Activated naive CD8-positive, alpha-beta T cell treated with anti-CD3 and anti-CD28 coated beads, Interleukin-2, amount 50 U/mL, for 24 hours (primary cell): ENCODE data around the gene THPO.

ENCODE experiments used
- ATAC-seq: fragments of 150-1000 bp; cut with Tn5 transposase; one replicate; pipeline ENCODE4 v1.10.0; 2021
- DNase-seq: peaks from one replicate; pipeline ENCODE4 v3.0.0; 2021
- H3K27ac Mint-ChIP-seq: one replicate; pipeline ENCODE4 v1.8.0; 2021; ENCODE audit warnings: mild to moderate bottlenecking, mixed read lengths
- H3K27me3 Mint-ChIP-seq: one replicate; pipeline ENCODE4 v1.8.0; 2021; ENCODE audit warnings: mixed read lengths
- H3K36me3 Mint-ChIP-seq: one replicate; pipeline ENCODE4 v1.8.0; 2021; ENCODE audit warnings: low read depth, mixed read lengths
- H3K4me1 Mint-ChIP-seq: one replicate; pipeline ENCODE4 v1.8.0; 2021; ENCODE audit warnings: mixed read lengths
- H3K4me3 Mint-ChIP-seq: one replicate; pipeline ENCODE4 v1.8.0; 2021; ENCODE audit warnings: mild to moderate bottlenecking, moderate library complexity, mixed read lengths
- H3K9me3 Mint-ChIP-seq: one replicate; pipeline ENCODE4 v1.8.0; 2021; ENCODE audit warnings: mixed read lengths

Gene THPO

GRCh38 chr3:184389935-184390528 lies 12.0 kb upstream of the THPO start:
- no peaks in the 10 kb centered on the region for H3K4me1 Mint-ChIP-seq
- DNase-seq (no peak), ATAC-seq (no peak)
- H3K36me3 Mint-ChIP-seq: no peaks in the 10 kb centered on the region
- H3K27me3 Mint-ChIP-seq: peaks cover 23% of the 10 kb centered on the region
- H3K27ac Mint-ChIP-seq: no peak overlapping the region
- no peaks in the 10 kb centered on the region for H3K9me3 Mint-ChIP-seq
- H3K4me3 Mint-ChIP-seq: no peak overlapping the region

- H3K4me1 Mint-ChIP-seq: no peaks in the 10 kb centered on the region
- H3K36me3 Mint-ChIP-seq: no peaks in the 10 kb centered on the region
- no peak overlapping the region for H3K27ac Mint-ChIP-seq
- peaks cover 23% of the 10 kb centered on the region for H3K27me3 Mint-ChIP-seq
- ATAC-seq (no peak), DNase-seq (no peak)
- no peak overlapping the region for H3K4me3 Mint-ChIP-seq
- H3K9me3 Mint-ChIP-seq: no peaks in the 10 kb centered on the region
Observed at GRCh38 chr3:184389384-184389783, 11.4 kb upstream of the THPO start.

DNA sequence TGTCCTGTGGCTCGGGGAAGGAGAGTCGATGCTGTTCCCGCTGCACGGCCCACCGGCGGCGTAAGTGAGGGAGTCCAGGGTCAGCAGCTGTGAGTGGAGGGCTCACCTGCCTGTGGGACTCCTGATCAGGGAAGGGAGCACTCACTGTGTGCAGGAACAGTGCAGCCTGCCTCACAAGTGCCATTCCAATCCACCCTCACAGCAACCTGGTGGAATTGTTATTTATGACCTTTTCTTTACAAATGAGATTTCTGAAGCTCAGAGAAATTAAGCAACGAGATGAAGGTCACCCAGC lies 10.9 kb upstream of the THPO start:
- DNase-seq: no peak
- Mint-ChIP-seq H3K27ac (no peak overlapping the region), H3K9me3 (no peaks in the 10 kb centered on the region), H3K4me3 (no peak overlapping the region), H3K4me1 (no peaks in the 10 kb centered on the region), H3K36me3 (no peaks in the 10 kb centered on the region), H3K27me3 (peaks cover 23% of the 10 kb centered on the region)
- ATAC-seq: no peak

GRCh38 chr3:184388164-184388935 lies 10.3 kb upstream of the THPO start:
- no peaks in the 10 kb centered on the region for H3K36me3 Mint-ChIP-seq
- H3K9me3 Mint-ChIP-seq: no peaks in the 10 kb centered on the region
- no peak overlapping the region for H3K4me3 Mint-ChIP-seq
- no peak for ATAC-seq
- H3K27ac Mint-ChIP-seq: no peak overlapping the region
- no peak for DNase-seq
- H3K4me1 Mint-ChIP-seq: no peaks in the 10 kb centered on the region
- H3K27me3 Mint-ChIP-seq: peaks cover 23% of the 10 kb centered on the region

- Mint-ChIP-seq H3K36me3 (no peaks in the 10 kb centered on the region), H3K27me3 (peaks cover 31% of the 10 kb centered on the region), H3K27ac (no peak overlapping the region)
Observed at GRCh38 chr3:184387174-184387714, 9.2 kb upstream of the THPO start.

DNA sequence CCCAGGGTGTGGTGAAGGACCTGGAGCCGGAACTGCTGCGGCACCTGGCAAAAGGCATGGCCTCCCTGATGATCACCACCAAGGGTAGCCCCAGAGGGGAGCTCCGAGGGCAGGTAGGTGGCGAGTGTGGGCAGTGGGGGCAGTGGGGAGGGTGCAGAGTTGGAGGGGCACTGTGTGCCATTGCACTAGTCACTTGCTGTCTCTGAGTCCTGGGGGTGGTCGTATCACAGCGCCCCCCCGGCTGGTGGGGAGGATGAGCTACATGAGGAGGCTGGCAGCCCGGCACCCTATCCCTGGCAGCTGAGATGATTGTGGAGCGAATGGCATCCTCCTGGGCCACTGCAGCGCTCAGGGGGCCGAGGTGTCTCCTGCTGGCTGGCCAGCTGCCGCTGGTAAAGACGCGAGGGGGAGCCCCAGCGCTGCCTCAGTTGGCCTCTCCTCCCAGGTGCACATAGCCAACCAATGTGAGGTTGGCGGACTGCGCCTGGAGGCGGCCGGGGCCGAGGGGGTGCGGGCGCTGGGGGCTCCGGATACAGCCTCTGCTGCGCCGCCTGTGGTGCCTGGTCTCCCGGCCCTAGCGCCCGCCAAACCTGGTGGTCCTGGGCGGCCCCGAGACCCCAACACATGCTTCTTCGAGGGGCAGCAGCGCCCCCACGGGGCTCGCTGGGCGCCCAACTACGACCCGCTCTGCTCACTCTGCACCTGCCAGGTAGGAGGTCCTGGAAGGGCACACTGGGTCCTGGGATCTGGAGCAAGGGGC lies 8.2 kb upstream of the THPO start:
- no peaks in the 10 kb centered on the region for H3K9me3 Mint-ChIP-seq
- no peak for DNase-seq
- H3K27me3 Mint-ChIP-seq: peaks cover 36% of the 10 kb centered on the region
- no peaks in the 10 kb centered on the region for H3K36me3 Mint-ChIP-seq
- no peak overlapping the region for H3K4me3 Mint-ChIP-seq
- H3K4me1 Mint-ChIP-seq: no peaks in the 10 kb centered on the region
- no peak for ATAC-seq
- H3K27ac Mint-ChIP-seq: no peak overlapping the region

More at GRCh38 chr3:184387174-184387714, 9.2 kb upstream of the THPO start:
- Mint-ChIP-seq H3K9me3 (no peaks in the 10 kb centered on the region), H3K4me1 (no peaks in the 10 kb centered on the region), H3K4me3 (no peak overlapping the region)
- no peak for DNase-seq
- no peak for ATAC-seq

DNA sequence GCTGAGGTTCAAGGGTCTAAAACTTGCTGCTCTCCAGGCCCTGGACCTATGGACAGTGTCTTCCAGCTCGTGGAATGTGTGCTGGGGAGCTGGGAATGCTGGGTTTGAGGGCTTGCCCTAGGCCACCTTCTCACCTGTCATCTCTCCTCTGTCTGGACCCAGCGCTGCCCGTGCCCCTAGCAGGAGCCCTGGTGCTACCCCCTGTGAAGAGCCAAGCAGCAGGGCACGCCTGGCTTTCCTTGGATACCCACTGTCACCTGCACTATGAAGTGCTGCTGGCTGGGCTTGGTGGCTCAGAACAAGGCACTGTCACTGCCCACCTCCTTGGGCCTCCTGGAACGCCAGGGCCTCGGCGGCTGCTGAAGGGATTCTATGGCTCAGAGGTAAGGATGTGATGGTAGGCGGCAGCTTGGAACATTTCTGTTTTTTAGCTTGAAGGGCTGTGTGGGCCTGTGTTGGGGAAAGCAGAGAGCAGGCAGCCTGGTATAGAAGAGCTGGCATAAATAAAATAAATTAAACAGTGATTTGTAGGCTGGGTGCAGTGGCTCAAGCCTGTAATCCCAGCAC lies 6.9 kb upstream of the THPO start:
- Mint-ChIP-seq H3K9me3 (no peaks in the 10 kb centered on the region), H3K4me3 (no peak overlapping the region), H3K4me1 (peaks cover 2% of the 10 kb centered on the region), H3K36me3 (no peaks in the 10 kb centered on the region), H3K27me3 (peaks cover 39% of the 10 kb centered on the region), H3K27ac (no peak overlapping the region)
- ATAC-seq (no peak), DNase-seq (no peak)

DNA sequence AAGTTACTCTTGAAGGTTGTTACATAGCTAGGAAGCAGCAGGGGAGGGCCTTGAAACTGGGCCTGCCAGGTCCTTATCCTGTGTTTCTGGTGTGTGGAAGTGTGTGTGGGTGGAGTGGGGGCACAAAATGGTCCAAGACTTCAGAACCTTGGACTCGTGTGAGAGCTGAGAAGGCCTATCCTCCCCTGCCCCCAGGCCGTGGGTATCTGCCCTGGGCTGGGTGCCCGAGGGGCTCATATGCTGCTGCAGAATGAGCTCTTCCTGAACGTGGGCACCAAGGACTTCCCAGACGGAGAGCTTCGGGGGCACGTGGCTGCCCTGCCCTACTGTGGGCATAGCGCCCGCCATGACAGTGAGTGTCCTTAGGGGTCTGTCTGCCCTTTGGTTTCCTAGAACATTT lies 6.3 kb upstream of the THPO start:
- no peak overlapping the region for H3K27ac Mint-ChIP-seq
- no peak overlapping the region for H3K4me3 Mint-ChIP-seq

GRCh38 chr3:184383033-184383740 lies 5.2 kb upstream of the THPO start:
- Mint-ChIP-seq H3K4me1 (peaks cover 4% of the 10 kb centered on the region), H3K4me3 (no peak overlapping the region), H3K27ac (no peak overlapping the region), H3K27me3 (peaks cover 45% of the 10 kb centered on the region), H3K9me3 (no peaks in the 10 kb centered on the region), H3K36me3 (no peaks in the 10 kb centered on the region)
- DNase-seq (no peak), ATAC-seq (no peak)

More for the DNA sequence above, 6.3 kb upstream of the THPO start:
- DNase-seq: no peak
- Mint-ChIP-seq H3K4me1 (peaks cover 2% of the 10 kb centered on the region), H3K36me3 (no peaks in the 10 kb centered on the region), H3K9me3 (no peaks in the 10 kb centered on the region), H3K27me3 (peaks cover 38% of the 10 kb centered on the region)
- no peak for ATAC-seq

- no peaks in the 10 kb centered on the region for H3K9me3 Mint-ChIP-seq
- H3K27ac Mint-ChIP-seq: no peak overlapping the region
- DNase-seq (no peak), ATAC-seq (no peak)
- peaks cover 6% of the 10 kb centered on the region for H3K4me1 Mint-ChIP-seq
- H3K4me3 Mint-ChIP-seq: no peak overlapping the region
- no peaks in the 10 kb centered on the region for H3K36me3 Mint-ChIP-seq
- H3K27me3 Mint-ChIP-seq: peaks cover 49% of the 10 kb centered on the region
Observed at GRCh38 chr3:184382326-184383032, 4.5 kb upstream of the THPO start.

GRCh38 chr3:184381261-184382224 lies 3.5 kb upstream of the THPO start:
- no peak for DNase-seq
- ATAC-seq: no peak
- no peaks in the 10 kb centered on the region for H3K36me3 Mint-ChIP-seq
- H3K27me3 Mint-ChIP-seq: peaks cover 54% of the 10 kb centered on the region
- H3K4me3 Mint-ChIP-seq: no peak overlapping the region
- peaks cover 6% of the 10 kb centered on the region for H3K4me1 Mint-ChIP-seq
- no peak overlapping the region for H3K27ac Mint-ChIP-seq
- no peaks in the 10 kb centered on the region for H3K9me3 Mint-ChIP-seq

DNA sequence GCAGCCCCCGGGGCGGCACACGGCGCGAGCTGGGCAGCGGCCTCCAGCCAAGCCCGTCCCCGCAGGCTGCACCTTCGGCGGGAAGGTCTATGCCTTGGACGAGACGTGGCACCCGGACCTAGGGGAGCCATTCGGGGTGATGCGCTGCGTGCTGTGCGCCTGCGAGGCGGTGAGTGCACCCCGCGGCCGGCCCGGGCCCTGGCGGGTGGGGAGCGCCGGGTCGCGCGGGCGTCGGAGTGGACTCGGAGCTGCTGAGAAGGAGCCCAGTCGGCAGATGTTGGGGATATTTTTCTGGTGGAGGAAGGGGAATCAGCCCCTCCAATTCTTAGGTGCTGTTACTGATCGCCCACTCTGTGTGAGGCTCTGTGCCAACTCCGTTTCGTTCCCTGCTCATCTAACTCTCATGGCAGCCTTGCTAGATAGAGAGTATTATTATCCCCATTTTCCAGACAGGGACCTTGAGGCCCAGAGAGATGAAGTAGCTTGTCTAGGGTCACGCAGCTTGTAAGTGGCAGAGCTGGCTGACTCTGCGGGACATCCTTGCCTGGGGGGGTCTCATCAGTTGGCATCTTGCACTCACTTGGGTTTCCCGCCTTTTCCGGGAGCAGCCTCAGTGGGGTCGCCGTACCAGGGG lies 2.7 kb upstream of the THPO start:
- no peak for DNase-seq
- Mint-ChIP-seq H3K9me3 (no peaks in the 10 kb centered on the region), H3K27ac (no peak overlapping the region), H3K4me1 (peaks cover 6% of the 10 kb centered on the region), H3K4me3 (peak overlapping the region; percentile 56), H3K27me3 (peaks cover 56% of the 10 kb centered on the region), H3K36me3 (no peaks in the 10 kb centered on the region)
- no peak for ATAC-seq
